SU-DHL-6 (cell line): ENCODE data around the gene KRT80.

ENCODE experiments used
- H2AFZ ChIP-seq: fragments of 200-600 bp; sonication (generic); 2 replicates; pipeline ENCODE4 v1.6.1; 2014; ENCODE audit warnings: low read depth, mild to moderate bottlenecking, moderate library complexity, mixed read lengths, antibody characterized with exemption, low read length; ENCODE audit not compliant: severe bottlenecking
- H3F3A ChIP-seq: fragments of 200-600 bp; shearing (Covaris generic); 2 replicates; pipeline ENCODE4 v1.6.0; 2016; ENCODE audit warnings: antibody characterized with exemption, mild to moderate bottlenecking; ENCODE audit not compliant: insufficient read depth
- H3K27ac ChIP-seq: fragments of 200-600 bp; sonication (generic); 2 replicates; pipeline ENCODE4 v1.5.1; 2016; ENCODE audit warnings: low read depth, mild to moderate bottlenecking, low read length, moderate library complexity, mixed read lengths
- H3K27me3 ChIP-seq: fragments of 200-600 bp; sonication (generic), shearing (Covaris generic); 2 replicates; pipeline ENCODE4 v1.6.0; 2014; ENCODE audit warnings: mild to moderate bottlenecking, low read length
- H3K36me3 ChIP-seq: fragments of 200-600 bp; sonication (generic); 2 replicates; pipeline ENCODE4 v1.6.1; 2014; ENCODE audit warnings: mild to moderate bottlenecking, low read length, mixed read lengths
- H3K4me2 ChIP-seq: fragments of 300-600, 200-600 bp; shearing (Covaris generic), sonication (generic); 2 replicates; pipeline ENCODE4 v1.6.0; 2014; ENCODE audit warnings: low read length, low read depth, mild to moderate bottlenecking; ENCODE audit not compliant: poor library complexity, severe bottlenecking
- H3K4me3 ChIP-seq: fragments of 200-600 bp; sonication (generic); 2 replicates; pipeline ENCODE4 v1.5.1; 2014; ENCODE audit warnings: antibody characterized with exemption, low read length, mild to moderate bottlenecking, mixed read lengths; ENCODE audit not compliant: insufficient read depth, poor library complexity, severe bottlenecking
- H3K79me2 ChIP-seq: fragments of 200-600 bp; sonication (generic); 2 replicates; pipeline ENCODE4 v1.6.1; 2014; ENCODE audit warnings: mild to moderate bottlenecking, low read length, moderate library complexity; ENCODE audit not compliant: insufficient read depth
- H3K9ac ChIP-seq: fragments of 200-600 bp; sonication (generic); 2 replicates; pipeline ENCODE4 v1.7.0; 2014; ENCODE audit warnings: mild to moderate bottlenecking, low read length
- H3K9me2 ChIP-seq: fragments of 200-600 bp; sonication (generic); replicated peaks from 2 replicates; pipeline ENCODE4 v1.6.1; 2014; ENCODE audit warnings: low read length; ENCODE audit not compliant: insufficient read depth
- H3K9me3 ChIP-seq: fragments of 200-600 bp; sonication (generic); 2 replicates; pipeline ENCODE4 v1.6.1; 2014; ENCODE audit warnings: low read length, mixed read lengths; ENCODE audit not compliant: insufficient read depth
- H4K20me1 ChIP-seq: fragments of 200-600 bp; sonication (generic); 2 replicates; pipeline ENCODE4 v1.6.1; 2014; ENCODE audit warnings: low read depth, mild to moderate bottlenecking, antibody characterized with exemption, low read length, moderate library complexity, mixed read lengths
- EZH2phosphoT487 ChIP-seq: fragments of 200-600 bp; sonication (generic), shearing (Covaris generic); conservative IDR thresholded peaks from 2 replicates; pipeline ENCODE4 v1.6.1; 2018; ENCODE audit warnings: mild to moderate bottlenecking, antibody characterized with exemption, low read length, moderate library complexity, mixed read lengths
- TF ChIP-seq, protein P1 (sequence below): fragments of 200-600 bp; sonication (generic); IDR thresholded peaks from one replicate; pipeline ENCODE4 v1.5.1; 2017; ENCODE audit warnings: antibody characterized with exemption, mild to moderate bottlenecking, low read length, moderate library complexity; ENCODE audit not compliant: insufficient read depth, poor library complexity, severe bottlenecking

KRT80 gene

DNA sequence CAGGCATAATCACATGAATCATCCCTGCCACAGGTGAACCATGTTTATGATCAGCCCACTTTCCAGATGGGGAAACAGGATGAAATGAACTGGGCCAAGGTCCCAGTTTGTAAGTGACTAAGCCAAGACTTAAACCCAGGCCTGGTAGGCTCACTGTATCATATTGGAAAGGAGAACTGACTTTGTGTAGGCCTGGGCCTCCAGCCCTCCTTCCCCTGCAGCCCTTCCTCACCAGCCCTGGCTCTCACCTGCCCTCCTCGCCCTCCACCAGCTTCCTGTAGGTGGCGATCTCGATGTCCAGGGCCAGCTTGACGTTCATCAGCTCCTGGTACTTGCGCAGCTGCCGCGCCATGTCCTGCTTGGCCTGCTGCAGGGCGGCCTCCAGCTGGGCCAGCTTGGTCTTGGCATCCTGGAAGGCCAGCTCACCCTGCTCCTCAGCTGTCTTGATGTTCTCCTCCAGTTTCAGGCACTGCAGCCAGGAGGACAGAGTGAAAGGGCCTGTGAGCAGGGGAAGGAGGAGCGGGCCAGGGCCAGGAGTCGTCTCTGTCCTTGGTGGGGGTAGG is 19.8 kb downstream of the KRT80 start:
- H3K4me2 ChIP-seq = no peak overlapping the region
- no peaks in the 10 kb centered on the region for H3K36me3 ChIP-seq
- H3K9me3 ChIP-seq = no peaks in the 10 kb centered on the region
- no peaks in the 10 kb centered on the region for H3K79me2 ChIP-seq
- H3F3A ChIP-seq = no peaks in the 10 kb centered on the region
- H3K9me2 ChIP-seq = no peaks in the 10 kb centered on the region
- no peak for TF ChIP-seq EZH2phosphoT487
- TF ChIP-seq, protein P1, sequence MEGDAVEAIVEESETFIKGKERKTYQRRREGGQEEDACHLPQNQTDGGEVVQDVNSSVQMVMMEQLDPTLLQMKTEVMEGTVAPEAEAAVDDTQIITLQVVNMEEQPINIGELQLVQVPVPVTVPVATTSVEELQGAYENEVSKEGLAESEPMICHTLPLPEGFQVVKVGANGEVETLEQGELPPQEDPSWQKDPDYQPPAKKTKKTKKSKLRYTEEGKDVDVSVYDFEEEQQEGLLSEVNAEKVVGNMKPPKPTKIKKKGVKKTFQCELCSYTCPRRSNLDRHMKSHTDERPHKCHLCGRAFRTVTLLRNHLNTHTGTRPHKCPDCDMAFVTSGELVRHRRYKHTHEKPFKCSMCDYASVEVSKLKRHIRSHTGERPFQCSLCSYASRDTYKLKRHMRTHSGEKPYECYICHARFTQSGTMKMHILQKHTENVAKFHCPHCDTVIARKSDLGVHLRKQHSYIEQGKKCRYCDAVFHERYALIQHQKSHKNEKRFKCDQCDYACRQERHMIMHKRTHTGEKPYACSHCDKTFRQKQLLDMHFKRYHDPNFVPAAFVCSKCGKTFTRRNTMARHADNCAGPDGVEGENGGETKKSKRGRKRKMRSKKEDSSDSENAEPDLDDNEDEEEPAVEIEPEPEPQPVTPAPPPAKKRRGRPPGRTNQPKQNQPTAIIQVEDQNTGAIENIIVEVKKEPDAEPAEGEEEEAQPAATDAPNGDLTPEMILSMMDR = no peak
- no peak overlapping the region for H3K9ac ChIP-seq
- H3K27ac ChIP-seq = no peak overlapping the region
- H3K4me3 ChIP-seq = no peak overlapping the region
- H4K20me1 ChIP-seq = no peaks in the 10 kb centered on the region
- H2AFZ ChIP-seq = no peak overlapping the region
- no peaks in the 10 kb centered on the region for H3K27me3 ChIP-seq

GRCh38 chr12:52170827-52171226 is 21.0 kb downstream of the KRT80 start:
- no peaks in the 10 kb centered on the region for H3K9me3 ChIP-seq
- TF ChIP-seq, protein P1 = no peak
- no peak for TF ChIP-seq EZH2phosphoT487
- H2AFZ ChIP-seq = no peak overlapping the region
- no peak overlapping the region for H3K4me3 ChIP-seq
- no peaks in the 10 kb centered on the region for H3K9me2 ChIP-seq
- H3F3A ChIP-seq = no peaks in the 10 kb centered on the region
- no peak overlapping the region for H3K27ac ChIP-seq
- H3K4me2 ChIP-seq = no peak overlapping the region
- no peaks in the 10 kb centered on the region for H3K27me3 ChIP-seq
- H3K9ac ChIP-seq = no peak overlapping the region
- no peaks in the 10 kb centered on the region for H3K79me2 ChIP-seq
- no peaks in the 10 kb centered on the region for H3K36me3 ChIP-seq
- no peaks in the 10 kb centered on the region for H4K20me1 ChIP-seq

DNA sequence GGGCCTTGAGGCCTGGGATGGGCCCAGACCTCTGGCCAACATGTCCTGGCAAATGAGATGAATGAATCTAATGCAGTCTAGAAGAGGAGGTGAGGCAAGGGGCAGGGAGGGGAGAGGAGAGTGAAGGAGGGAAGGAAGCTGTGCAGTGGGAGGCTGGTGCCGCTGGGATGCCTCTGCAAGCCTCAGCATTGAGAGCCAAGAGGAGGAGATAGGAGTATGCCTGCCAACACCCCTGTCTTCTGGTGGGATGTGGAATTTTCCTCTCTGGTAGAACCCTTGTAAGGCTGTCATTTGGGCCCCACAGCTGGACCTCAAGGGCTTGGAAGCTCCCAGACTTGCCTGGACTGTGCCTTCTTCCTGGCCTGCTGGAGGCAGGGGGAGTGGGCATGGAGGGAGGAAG is 21.9 kb downstream of the KRT80 start:
- no peak overlapping the region for H3K27ac ChIP-seq
- no peak overlapping the region for H2AFZ ChIP-seq
- H3K27me3 ChIP-seq = no peaks in the 10 kb centered on the region
- TF ChIP-seq, protein P1 = no peak
- no peak for TF ChIP-seq EZH2phosphoT487
- no peaks in the 10 kb centered on the region for H3K79me2 ChIP-seq
- H3K36me3 ChIP-seq = no peaks in the 10 kb centered on the region
- no peaks in the 10 kb centered on the region for H3K9me2 ChIP-seq
- no peaks in the 10 kb centered on the region for H4K20me1 ChIP-seq
- H3K4me3 ChIP-seq = no peak overlapping the region
- no peaks in the 10 kb centered on the region for H3F3A ChIP-seq
- no peak overlapping the region for H3K4me2 ChIP-seq
- no peak overlapping the region for H3K9ac ChIP-seq
- H3K9me3 ChIP-seq = no peaks in the 10 kb centered on the region
